NCI-H510A (cell line): ENCODE measurements around the gene BOC.

Experiments used
- DNase-seq: peaks from one replicate; lab custom pipeline; 2025; lab: John Stamatoyannopoulos, UW

Gene BOC

DNA sequence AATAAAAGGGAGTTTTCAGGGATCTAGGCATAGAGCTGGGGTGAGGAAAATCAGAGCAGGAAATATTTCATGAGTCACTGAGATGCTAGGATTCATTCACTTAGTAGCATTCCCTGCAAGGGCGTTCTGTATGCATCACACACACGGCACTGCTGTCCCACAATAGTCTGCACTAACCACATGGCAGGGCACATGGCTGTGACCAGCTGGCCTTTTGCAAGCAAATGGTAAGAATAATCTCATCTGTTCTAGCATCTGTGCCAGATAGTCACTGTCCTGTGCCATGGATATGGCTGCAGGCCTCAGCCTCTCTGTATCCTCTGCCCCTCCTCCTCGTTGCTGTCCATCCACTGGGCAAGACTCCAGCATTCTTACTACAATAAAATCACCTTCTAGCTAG is 37.8 kb downstream of the BOC start:
- DNase-seq = no peak

DNA sequence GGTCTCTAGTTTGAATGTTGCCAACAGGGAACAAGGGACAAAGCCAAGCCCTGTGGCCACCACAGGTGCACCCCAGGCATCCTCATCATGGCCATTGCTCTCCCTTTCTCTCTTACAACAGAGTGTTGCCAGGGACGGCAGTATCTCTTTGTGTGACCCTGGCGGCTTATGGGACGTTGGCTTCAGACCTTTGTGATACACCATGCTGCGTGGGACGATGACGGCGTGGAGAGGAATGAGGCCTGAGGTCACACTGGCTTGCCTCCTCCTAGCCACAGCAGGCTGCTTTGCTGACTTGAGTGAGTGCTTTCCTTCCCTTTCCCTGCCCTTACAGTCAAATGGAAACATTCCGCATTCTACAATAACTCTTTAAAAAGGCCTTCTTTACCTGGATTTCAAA is 38.2 kb downstream of the BOC start:
- DNase-seq = no peak

DNA sequence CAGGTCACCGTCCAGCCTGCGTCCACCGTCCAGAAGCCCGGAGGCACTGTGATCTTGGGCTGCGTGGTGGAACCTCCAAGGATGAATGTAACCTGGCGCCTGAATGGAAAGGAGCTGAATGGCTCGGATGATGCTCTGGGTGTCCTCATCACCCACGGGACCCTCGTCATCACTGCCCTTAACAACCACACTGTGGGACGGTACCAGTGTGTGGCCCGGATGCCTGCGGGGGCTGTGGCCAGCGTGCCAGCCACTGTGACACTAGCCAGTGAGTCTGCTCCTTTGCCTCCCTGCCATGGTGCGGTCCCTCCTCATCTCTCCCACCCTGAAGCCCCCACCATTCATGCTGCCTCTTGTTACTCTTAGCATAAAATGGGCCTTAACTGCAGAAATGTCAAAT is 39.2 kb downstream of the BOC start:
- DNase-seq = no peak

DNA sequence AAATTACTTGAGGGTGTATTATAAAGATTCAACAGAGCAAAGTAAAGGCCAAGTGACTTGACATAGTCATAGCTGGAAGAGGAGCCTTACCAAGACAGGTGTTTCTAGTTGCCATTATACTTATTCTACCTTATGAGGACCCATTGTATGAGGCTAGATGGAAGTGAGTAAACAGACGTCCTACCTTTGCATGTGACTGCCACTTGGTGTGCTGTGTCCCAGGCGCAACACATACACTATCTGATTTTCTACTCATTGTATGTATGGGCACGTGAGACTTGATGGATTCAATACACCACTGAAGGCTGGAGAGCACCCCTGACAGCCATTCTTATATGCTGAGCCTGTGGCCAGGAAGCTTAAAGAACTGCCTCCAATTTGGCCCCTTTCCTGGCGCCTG is 40.5 kb downstream of the BOC start:
- DNase-seq = no peak

GRCh38 chr3:113252553-113252952 is 41.2 kb downstream of the BOC start:
- no peak for DNase-seq

DNA sequence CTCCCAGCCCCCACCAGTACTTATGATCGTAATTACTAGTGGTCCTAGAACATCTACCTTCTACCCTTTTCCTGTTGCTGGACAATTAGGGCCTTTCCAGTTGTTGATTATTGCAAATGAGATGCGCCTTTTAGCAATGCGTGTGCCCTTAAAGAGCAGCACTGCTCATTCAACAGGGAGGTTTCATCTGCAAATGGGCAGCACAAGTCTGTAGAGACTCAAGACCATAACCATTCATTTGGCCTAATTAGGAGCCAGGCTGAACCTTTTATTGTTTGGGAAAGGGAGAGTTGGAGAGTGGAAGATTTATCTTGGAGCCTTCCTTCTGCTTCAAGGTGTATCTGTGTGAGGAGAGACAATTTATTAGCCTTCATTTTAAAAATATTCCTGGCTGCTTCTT is 42.3 kb downstream of the BOC start:
- DNase-seq = no peak

- no peak for DNase-seq
Measured at GRCh38 chr3:113254171-113254947, 43.0 kb downstream of the BOC start.

GRCh38 chr3:113255100-113255853 is 43.9 kb downstream of the BOC start:
- no peak for DNase-seq

GRCh38 chr3:113255854-113256615 is 44.7 kb downstream of the BOC start:
- no peak for DNase-seq

- DNase-seq = no peak
Measured at GRCh38 chr3:113258361-113258760, 47.0 kb downstream of the BOC start.

DNA sequence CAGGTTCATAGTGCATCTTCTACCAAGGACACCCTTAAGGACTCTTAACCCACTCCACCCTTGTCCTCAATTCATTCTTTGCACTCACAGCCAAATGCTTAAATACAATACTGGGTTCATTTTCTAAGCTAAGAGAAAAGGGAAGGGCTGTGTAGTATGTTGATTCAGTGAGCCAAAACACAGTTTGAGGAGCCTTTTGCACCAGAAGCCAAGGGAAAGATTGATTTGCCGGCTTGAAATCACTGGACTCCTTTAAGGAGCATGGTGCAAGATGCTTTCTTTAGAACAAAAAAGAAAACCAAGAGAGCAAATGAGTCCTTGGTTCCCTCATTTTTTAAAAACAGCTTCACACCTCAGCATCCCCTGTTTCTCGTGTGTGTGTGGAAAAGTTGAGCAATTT is 47.8 kb downstream of the BOC start:
- DNase-seq = no peak

DNA sequence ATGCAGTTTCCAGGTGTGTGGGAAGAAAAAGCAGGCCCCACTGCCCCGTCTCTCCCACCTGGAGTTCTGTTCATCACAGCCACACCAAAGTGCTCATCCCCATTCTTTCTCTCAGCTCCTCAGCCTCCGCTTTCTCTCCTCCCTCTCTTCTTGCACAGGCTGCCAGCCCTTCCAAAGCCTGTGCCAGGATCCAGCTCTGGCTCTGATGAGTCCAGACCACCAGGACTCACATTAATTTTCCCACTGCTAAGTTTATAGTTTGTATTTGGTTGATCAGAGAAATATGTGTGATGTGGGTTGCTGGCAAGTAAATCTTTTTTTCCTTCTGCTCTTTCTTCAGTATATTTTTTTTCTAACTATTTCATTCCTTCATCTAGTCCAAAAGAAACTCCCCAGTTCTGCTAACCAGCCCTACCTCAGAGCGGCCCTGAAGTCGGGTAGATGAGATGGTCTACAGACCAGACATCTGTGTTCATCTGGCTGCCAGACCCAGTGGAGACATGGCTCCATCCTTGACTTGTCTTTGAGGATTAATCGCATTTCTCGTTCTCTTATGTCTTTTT is 49.8 kb downstream of the BOC start:
- no peak for DNase-seq

DNA sequence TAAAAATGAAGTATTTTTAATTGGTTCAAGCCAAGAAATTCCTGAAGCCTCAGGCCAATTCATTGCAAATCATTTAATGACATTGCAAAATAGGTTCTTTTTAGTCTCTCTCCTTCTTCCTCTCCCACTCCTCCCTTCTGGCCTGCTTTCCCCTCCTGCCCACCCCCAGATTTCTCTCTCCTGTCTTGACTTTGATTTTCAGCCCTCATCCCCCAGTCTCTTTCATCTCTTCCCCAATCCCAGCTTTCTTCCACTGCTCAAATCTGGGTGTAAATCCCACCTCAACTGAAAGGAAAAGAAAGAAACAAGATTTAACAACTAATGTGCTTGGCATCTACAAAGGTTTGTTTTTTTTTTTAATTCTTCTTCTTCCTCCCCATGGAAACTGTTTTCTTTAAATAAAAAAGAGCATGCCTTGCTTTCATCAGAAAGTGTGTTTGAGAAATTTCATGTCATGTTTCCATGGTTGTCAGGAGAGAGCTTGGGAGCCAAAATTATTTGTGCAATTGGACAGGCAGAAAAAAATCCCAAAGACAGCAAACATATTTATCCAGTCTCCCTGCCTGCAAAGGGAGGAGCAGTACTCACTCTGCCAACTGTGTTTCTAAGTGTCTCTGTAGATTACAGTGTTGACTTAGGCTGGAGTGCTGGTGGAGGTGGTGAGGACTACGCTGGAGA is 50.4 kb downstream of the BOC start:
- DNase-seq = peak; percentile 14

DNA sequence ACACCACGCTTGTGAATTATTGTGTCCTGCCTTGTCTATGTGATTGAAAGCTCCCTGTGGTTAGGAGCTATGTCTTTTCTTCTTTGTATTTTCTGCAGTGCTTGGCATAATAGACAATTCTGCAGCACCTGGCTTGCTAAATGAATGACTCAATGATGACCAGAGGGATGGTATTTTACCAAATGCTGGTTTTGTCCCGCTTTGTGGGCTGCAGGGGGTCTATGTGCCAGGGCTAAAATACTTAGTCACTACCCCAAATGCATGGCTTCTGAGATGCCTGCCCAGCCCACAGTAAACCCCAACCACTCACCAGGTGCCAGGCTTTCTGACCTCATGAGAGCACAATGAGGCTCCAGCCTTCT is 50.9 kb downstream of the BOC start:
- no peak for DNase-seq

DNA sequence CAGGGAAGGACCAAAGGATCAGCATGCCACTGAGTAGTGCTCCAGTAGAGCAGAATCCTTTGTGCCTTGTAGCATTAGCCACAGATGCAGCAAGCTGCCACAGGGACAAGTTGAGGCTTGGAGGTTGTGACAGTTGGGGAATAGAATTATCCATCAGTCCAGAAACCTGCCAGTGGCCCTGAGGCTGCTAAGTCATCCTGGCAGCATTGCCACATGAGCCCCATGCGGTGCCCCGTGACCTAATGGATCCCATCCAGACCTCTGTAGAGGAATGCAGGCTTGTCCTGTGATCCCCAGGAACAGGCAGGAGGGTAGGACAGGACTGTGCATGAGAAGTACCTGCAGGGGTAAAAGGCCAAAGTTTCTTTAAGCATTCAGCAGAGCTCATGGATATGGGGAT is 51.7 kb downstream of the BOC start:
- no peak for DNase-seq

DNA sequence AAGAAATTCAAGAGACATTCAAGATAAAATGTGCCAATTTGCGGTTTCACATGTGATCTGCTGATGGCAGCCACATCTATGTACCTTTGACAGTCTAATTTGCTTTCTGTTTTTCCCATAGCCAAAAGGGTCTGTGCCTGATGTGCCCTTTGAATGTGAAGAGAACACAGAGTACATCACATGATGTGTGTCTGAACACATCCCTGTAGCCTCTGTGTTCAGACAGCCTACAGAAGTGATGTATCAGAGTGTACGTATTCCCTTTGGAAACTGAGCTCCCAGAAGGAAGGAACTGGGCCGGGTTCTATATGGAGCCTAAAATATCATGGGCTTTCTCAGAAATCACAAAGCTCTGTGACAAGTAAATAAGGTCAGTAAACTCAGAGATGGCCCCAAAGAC is 52.4 kb downstream of the BOC start:
- DNase-seq = no peak

- DNase-seq = peak; percentile 29
Measured at GRCh38 chr3:113264283-113265131, 53.1 kb downstream of the BOC start.

DNA sequence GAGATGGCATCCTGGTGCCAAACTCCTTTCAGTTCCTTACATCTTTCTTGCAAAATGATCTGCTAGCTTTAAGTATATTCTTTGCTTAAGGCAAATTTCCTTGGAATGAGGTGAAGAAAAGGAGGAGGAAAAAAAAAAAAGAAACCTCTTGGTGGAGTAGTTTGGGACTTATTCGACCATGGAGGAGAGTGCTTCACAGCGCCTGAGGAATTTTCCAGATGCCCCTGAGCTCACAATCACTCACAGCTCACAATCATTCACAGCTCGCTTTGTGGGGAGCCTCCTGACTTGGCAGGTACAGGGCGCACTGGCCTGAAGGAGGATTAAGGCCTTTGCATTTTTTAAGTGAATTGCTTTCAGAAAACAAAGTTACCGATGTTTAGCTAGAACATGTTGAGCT is 53.9 kb downstream of the BOC start:
- DNase-seq = no peak

GRCh38 chr3:113266738-113267137 is 55.4 kb downstream of the BOC start:
- peak; percentile 16 for DNase-seq

DNA sequence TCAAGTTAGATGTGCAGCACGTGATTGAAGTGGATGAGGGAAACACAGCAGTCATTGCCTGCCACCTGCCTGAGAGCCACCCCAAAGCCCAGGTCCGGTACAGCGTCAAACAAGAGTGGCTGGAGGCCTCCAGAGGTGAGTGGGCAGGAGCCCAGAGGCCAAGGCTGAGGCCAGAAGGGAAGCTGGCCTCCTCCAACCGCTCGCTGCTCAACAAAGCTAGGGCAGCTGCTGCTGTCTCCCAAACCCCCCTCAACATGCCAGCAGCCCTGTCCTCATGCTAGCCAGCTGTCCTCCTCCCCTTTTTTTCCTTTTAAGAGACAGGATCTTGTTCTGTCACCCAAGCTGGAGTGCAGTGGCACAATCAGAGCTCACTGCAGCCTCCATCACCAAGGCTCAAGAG is 57.0 kb downstream of the BOC start:
- DNase-seq = no peak

GRCh38 chr3:113268942-113269341 is 57.6 kb downstream of the BOC start:
- no peak for DNase-seq
